ENCODE results near the gene GBP6. TPM values are rescaled to one million over a fixed set of nuclear protein-coding genes. Genes with fewer than 3 reads are reported as not detected.

Gene GBP6
- 0.16 TPM in 1 of 2 replicates, not detected in the other for total RNA-seq

DNA sequence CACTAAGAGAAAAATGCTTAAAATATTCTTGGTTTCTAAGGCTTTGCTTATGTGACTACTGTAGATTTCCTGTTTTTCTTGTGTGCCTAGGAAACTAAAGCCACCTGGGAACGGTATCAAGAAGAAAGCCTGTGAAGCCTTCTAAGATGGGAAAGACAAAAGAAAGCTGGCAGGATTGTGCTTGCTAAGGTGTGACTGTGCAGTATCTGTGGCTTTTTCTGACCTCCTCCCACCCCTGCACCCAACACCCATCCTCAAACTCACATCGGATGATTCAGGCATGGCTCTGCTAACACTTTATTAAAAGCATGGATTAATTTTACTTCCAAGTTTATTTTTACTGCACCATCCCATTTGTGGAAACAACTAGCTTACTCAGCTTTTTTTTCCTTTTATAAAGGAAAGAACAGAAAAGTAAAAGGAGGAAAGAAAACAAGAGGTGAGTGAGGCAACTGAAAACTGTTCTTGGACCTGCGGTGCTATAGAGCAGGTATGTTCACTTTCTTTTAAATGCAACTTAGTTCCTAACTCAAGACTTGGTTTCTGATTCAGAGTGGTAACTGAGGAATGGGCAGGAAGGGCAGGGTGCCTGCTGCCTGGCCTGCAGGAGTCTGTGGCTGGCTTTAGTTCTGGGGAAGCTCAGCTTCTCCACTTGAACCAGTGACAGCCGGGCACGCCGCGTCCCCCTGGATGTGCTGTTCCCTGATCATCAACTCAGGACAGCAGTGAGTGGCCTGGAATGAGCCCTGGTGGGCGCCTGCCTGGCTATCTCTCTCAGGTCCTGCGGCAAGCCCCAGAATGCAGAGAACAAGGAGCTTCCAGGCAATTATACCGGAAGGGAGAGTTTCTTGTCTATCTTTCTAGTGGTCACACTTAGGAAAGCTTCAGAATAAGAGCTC, at the start of gene GBP6:
GBP6 (plus strand) TSS at position 422 of the 899 bp plus-strand sequence. CDS start 4,493 bp downstream, outside the sequence.

Other genes with a start within 250 kb of the GBP6 start
- gene GBP2, start 237.9 kb upstream of the GBP6 start, total RNA-seq, result 29.0 and 38.9 TPM in 2 replicates
- not detected in 2 replicates for gene GBP7, start 188.1 kb upstream of the GBP6 start, total RNA-seq
- 0.97 and 1.3 TPM in 2 replicates for gene GBP4, start 165.1 kb upstream of the GBP6 start, total RNA-seq
- gene GBP5, start 91.2 kb upstream of the GBP6 start, total RNA-seq, result 1.7 and 3.2 TPM in 2 replicates
- 5.5 and 10.0 TPM in 2 replicates for gene LRRC8B, start 160.8 kb downstream of the GBP6 start, total RNA-seq